Keratinocyte (primary cell): ENCODE data around the gene MYO1G. TPM values are rescaled to one million over a fixed set of nuclear protein-coding genes. Genes with fewer than 3 reads are reported as not detected.

ENCODE experiments used
- DNase-seq: peaks from one replicate; pipeline ENCODE4 v3.0.0-alpha.2; 2011; ENCODE audit warnings: low read depth, missing footprints, low spot score
- FAIRE-seq: peaks from 2 replicates; lab custom pipeline; 2011; peaks lifted over from hg19 to GRCh38; lab: Jason Lieb, UNC
- H2AFZ ChIP-seq: 2 replicates; pipeline ENCODE4 v1.6.0; 2012; ENCODE audit warnings: low read length, control low read depth, inconsistent platforms; ENCODE audit not compliant: control insufficient read depth
- H3K27ac ChIP-seq: 2 replicates; pipeline ENCODE4 v1.5.1; 2011; ENCODE audit warnings: low read length; ENCODE audit not compliant: control insufficient read depth, insufficient read depth
- H3K27me3 ChIP-seq: 3 replicates; pipeline ENCODE4 v1.6.0; 2011; ENCODE audit warnings: low read length; ENCODE audit not compliant: control insufficient read depth, insufficient read depth; ENCODE audit errors: extremely low read depth
- H3K36me3 ChIP-seq, 2 experiments: 2 replicates in 1 of 2; 3 replicates in 1 of 2; pipeline ENCODE4 v1.5.1; 2011; ENCODE audit warnings: low read length in 2 of 2, mild to moderate bottlenecking in 1 of 2; ENCODE audit not compliant: control insufficient read depth in 2 of 2, insufficient read depth in 2 of 2; ENCODE audit errors: extremely low read depth in 1 of 2
- H3K4me1 ChIP-seq: 3 replicates; pipeline ENCODE4 v1.5.1; 2011; ENCODE audit warnings: low read length; ENCODE audit not compliant: control insufficient read depth, insufficient read depth; ENCODE audit errors: extremely low read depth
- H3K4me2 ChIP-seq: 3 replicates; pipeline ENCODE4 v1.6.0; 2011; ENCODE audit warnings: low read depth, low read length; ENCODE audit not compliant: control insufficient read depth, insufficient read depth; ENCODE audit errors: extremely low read depth
- H3K4me3 ChIP-seq, 3 experiments: fragments of 200-600 bp in 1 of 3; sonication (generic) in 1 of 3; 2 replicates in 2 of 3; 3 replicates in 1 of 3; pipeline ENCODE4 v1.5.1; 2011 to 2016; ENCODE audit warnings: low read length in 3 of 3, mild to moderate bottlenecking in 3 of 3, control low read depth in 2 of 3, inconsistent platforms in 1 of 3, low read depth in 1 of 3, mixed read lengths in 1 of 3, mixed run types in 1 of 3, moderate library complexity in 1 of 3; ENCODE audit not compliant: control insufficient read depth in 2 of 3, insufficient read depth in 2 of 3; ENCODE audit errors: extremely low read depth in 1 of 3
- H3K79me2 ChIP-seq: 2 replicates; pipeline ENCODE4 v1.6.0; 2012; ENCODE audit warnings: low read length; ENCODE audit not compliant: control insufficient read depth, insufficient read depth
- H3K9ac ChIP-seq: 3 replicates; pipeline ENCODE4 v1.6.0; 2011; ENCODE audit warnings: low read length; ENCODE audit not compliant: control insufficient read depth, insufficient read depth; ENCODE audit errors: extremely low read depth
- H3K9me1 ChIP-seq: 3 replicates; pipeline ENCODE4 v1.6.0; 2011; ENCODE audit warnings: low read length; ENCODE audit not compliant: control insufficient read depth, insufficient read depth; ENCODE audit errors: extremely low read depth
- H3K9me3 ChIP-seq: 2 replicates; pipeline ENCODE4 v1.5.1; 2012; ENCODE audit warnings: low read depth, low read length; ENCODE audit not compliant: control insufficient read depth
- H4K20me1 ChIP-seq: 3 replicates; pipeline ENCODE4 v1.6.0; 2011; ENCODE audit warnings: low read length; ENCODE audit not compliant: control insufficient read depth, insufficient read depth; ENCODE audit errors: extremely low read depth
- CTCF ChIP-seq, 3 experiments: IDR thresholded peaks in 1 of 3; conservative IDR thresholded peaks in 1 of 3; optimal IDR thresholded peaks in 1 of 3; 2 replicates in 2 of 3; 3 replicates in 1 of 3; pipeline versions ENCODE3 to v1.5.1; 2011; ENCODE audit warnings: low read length in 3 of 3, mild to moderate bottlenecking in 3 of 3, moderate library complexity in 2 of 3, control low read depth in 1 of 3, inconsistent platforms in 1 of 3; ENCODE audit not compliant: insufficient read depth in 2 of 3; ENCODE audit errors: extremely low read depth in 1 of 3
- EZH2 ChIP-seq: IDR thresholded peaks from one replicate; pipeline ENCODE4 v1.6.1; 2012; ENCODE audit warnings: inconsistent platforms, mild to moderate bottlenecking, low read length, moderate library complexity
- dilution Hi-C: fragments of 300-500 bp; cut with MboI; formaldehyde crosslinking; loops from one replicate; pipeline ENCODE4 v1.7.0; 2020; ENCODE audit warnings: low sequenced_read_pairs; ENCODE audit not compliant: extremely low pct_ligation_motif_present
- polyA plus RNA-seq, 5 experiments: library from polyadenylated mRNA; depleted of rRNA in 3 of 5; stranded (reverse) in 3 of 5; stranded (forward) in 1 of 5; unstranded in 1 of 5; fragments of >200 nt; gene quantifications; 1 replicate in 1 of 5; 2 replicates in 3 of 5; 3 replicates in 1 of 5; pipeline versions ENCODE4 v1.2.1 to v1.2.3, GENCODE V29; 2011 to 2012; ENCODE audit warnings: missing spikeins in 2 of 5, low read depth in 1 of 5, low replicate concordance in 1 of 5

The MYO1G gene
- polyA plus RNA-seq, 1 donor (not counting 4 experiments of a cell fraction or from before 2014, with no cell fraction given) = 0.03 TPM

GRCh38 chr7:44967571-44968446, 11.0 kb downstream of the MYO1G start:
- Histone ChIP-seq H3K79me2 (no peaks in the 10 kb centered on the region), H4K20me1 (no peaks in the 10 kb centered on the region), H3K9me1 (no peaks in the 10 kb centered on the region), H3K4me2 (no peak overlapping the region), H3K9me3 (no peaks in the 10 kb centered on the region), H3K36me3 (no peaks in the 10 kb centered on the region), H3K27me3 (peaks cover 18% of the 10 kb centered on the region), H3K27ac (no peak overlapping the region), H3K4me1 (peaks cover 1% of the 10 kb centered on the region), H3K4me3 (no peak overlapping the region), H2AFZ (no peak overlapping the region), H3K9ac (no peak overlapping the region)
- dilution Hi-C loops = no loop called here
- no peak for TF ChIP-seq CTCF (optimal IDR thresholded peaks at IDR 0.05 in 1 of 3, IDR thresholded peaks at IDR 0.05 in 1 of 3, conservative IDR thresholded peaks at IDR 0.05 in 1 of 3; ENCODE audit: extremely low read depth in 1 of 3, insufficient read depth in 2 of 3, low read length in 3 of 3)
- no peak for TF ChIP-seq EZH2
- no peak for DNase-seq
- no peak for FAIRE-seq

- H3K4me3 ChIP-seq = no peak overlapping the region
- H3K27me3 ChIP-seq = peaks cover 25% of the 10 kb centered on the region
- no peaks in the 10 kb centered on the region for H3K36me3 ChIP-seq
- no peak overlapping the region for H3K27ac ChIP-seq
- H2AFZ ChIP-seq = no peak overlapping the region
- H3K9me3 ChIP-seq = no peaks in the 10 kb centered on the region
- no peak overlapping the region for H3K9ac ChIP-seq
- FAIRE-seq = no peak
- dilution Hi-C loops = no loop called here
- no peaks in the 10 kb centered on the region for H3K9me1 ChIP-seq
- no peaks in the 10 kb centered on the region for H3K79me2 ChIP-seq
- no peak for DNase-seq
- no peaks in the 10 kb centered on the region for H4K20me1 ChIP-seq
- TF ChIP-seq CTCF (optimal IDR thresholded peaks at IDR 0.05 in 1 of 3, IDR thresholded peaks at IDR 0.05 in 1 of 3, conservative IDR thresholded peaks at IDR 0.05 in 1 of 3; ENCODE audit: extremely low read depth in 1 of 3, insufficient read depth in 2 of 3, low read length in 3 of 3) = no peak
- TF ChIP-seq EZH2 = no peak
- H3K4me2 ChIP-seq = no peak overlapping the region
- peaks cover 3% of the 10 kb centered on the region for H3K4me1 ChIP-seq
Measured at GRCh38 chr7:44966731-44967538, 11.9 kb downstream of the MYO1G start.
